HG02870 (cell line): ENCODE measurements around the gene EYA4.

Source experiments
- ATAC-seq: cut with Tn5 transposase; IDR thresholded peaks from one replicate; pipeline ENCODE4 v1.9.1; 2021; ENCODE audit warnings: mild to moderate bottlenecking, moderate library complexity; ENCODE audit not compliant: unreplicated experiment

The EYA4 gene

GRCh38 chr6:133242637-133243585 is 1.8 kb downstream of the EYA4 start:
- no peak for ATAC-seq

GRCh38 chr6:133243723-133244305 is 2.7 kb downstream of the EYA4 start:
- ATAC-seq: no peak

- no peak for ATAC-seq
These were observed 3.4 kb downstream of the EYA4 start for GRCh38 chr6:133244519-133244918.

GRCh38 chr6:133245007-133245406 is 3.9 kb downstream of the EYA4 start:
- ATAC-seq: no peak

- ATAC-seq: no peak
These were observed 4.3 kb downstream of the EYA4 start for GRCh38 chr6:133245422-133245903.

- ATAC-seq: no peak
These were observed 6.4 kb downstream of the EYA4 start for GRCh38 chr6:133247581-133247980.

GRCh38 chr6:133248241-133249001 is 7.3 kb downstream of the EYA4 start:
- no peak for ATAC-seq

- ATAC-seq: no peak
These were observed 10.5 kb downstream of the EYA4 start for GRCh38 chr6:133251688-133252087.

- ATAC-seq: peak; percentile 35
These were observed 13.5 kb downstream of the EYA4 start for GRCh38 chr6:133254552-133255228.

- ATAC-seq: no peak
These were observed 16.5 kb downstream of the EYA4 start for GRCh38 chr6:133257545-133258105.

GRCh38 chr6:133259561-133259960 is 18.4 kb downstream of the EYA4 start:
- no peak for ATAC-seq

- no peak for ATAC-seq
These were observed 21.6 kb downstream of the EYA4 start for GRCh38 chr6:133262804-133263203.

- ATAC-seq: no peak
These were observed 23.9 kb downstream of the EYA4 start for GRCh38 chr6:133265066-133265465.

GRCh38 chr6:133266186-133266585 is 25.0 kb downstream of the EYA4 start:
- no peak for ATAC-seq

GRCh38 chr6:133268621-133269020 is 27.5 kb downstream of the EYA4 start:
- no peak for ATAC-seq

- no peak for ATAC-seq
These were observed 33.7 kb downstream of the EYA4 start for GRCh38 chr6:133274813-133275212.

GRCh38 chr6:133275213-133275612 is 34.1 kb downstream of the EYA4 start:
- no peak for ATAC-seq

- ATAC-seq: no peak
These were observed 36.2 kb downstream of the EYA4 start for GRCh38 chr6:133277228-133277899.

GRCh38 chr6:133277900-133278545 is 36.9 kb downstream of the EYA4 start:
- no peak for ATAC-seq
